ENCODE results near the gene LKAAEAR1.
A peak's percentile ranks its signal among the peaks of the same experiment; 100 is the strongest.
"Not testable (repeated sequence)": the region's sequence is repeated elsewhere in the genome, so short reads cannot be mapped to it uniquely, and the experiment has no call there.

Gene LKAAEAR1, protein sequence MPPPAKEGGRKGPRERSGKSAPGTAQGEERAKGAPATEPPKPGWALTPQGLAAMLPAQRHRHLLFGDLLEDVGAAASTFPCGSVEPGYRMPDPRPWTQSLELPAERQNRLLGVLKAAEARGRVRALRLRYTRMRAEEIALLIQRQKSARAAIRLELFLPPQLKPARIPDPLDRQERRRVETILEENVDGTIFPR

DNA sequence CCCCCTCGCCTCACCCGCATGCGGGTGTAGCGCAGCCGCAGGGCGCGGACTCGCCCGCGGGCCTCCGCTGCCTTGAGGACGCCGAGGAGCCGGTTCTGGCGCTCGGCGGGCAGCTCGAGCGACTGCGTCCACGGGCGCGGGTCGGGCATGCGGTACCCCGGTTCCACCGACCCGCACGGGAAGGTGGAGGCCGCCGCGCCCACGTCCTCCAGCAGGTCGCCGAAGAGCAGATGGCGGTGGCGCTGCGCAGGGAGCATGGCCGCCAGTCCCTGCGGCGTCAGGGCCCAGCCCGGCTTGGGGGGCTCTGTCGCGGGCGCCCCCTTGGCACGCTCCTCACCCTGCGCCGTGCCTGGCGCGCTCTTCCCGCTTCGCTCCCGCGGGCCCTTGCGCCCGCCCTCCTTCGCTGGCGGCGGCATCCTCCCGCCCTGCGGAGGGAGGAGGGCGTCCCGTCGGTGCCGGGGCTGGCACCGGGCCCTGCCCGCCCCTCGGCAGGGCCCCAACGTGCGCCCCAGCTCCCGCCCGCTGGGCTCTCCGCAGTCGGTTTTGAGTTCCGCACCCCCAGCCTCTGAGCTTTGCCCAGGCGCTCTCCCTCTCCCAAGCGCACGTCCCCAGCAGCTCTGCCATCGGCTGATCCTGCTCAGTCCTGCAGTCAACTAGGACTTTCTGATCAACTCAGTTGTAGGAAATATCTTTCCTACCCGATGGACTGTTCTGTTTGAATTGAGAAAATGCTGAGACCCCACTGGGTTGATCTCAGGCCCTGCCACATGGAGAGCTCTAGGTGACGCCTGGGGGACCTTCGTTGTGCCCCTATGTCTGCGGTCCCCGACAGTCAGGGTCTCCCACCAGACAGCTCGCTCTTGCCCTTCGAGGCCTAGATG, at the start of gene LKAAEAR1:
LKAAEAR1 (minus strand) TSS at position 595 of the 881 bp plus-strand sequence; CDS start at position 416, 179 bp downstream.
- no peak for DNase-seq

GRCh38 chr20:64131406-64131805, 47.2 kb upstream of the LKAAEAR1 start:
- DNase-seq, result no peak

- no peak for DNase-seq
These were observed 46.7 kb upstream of the LKAAEAR1 start for GRCh38 chr20:64130876-64131275.

DNA sequence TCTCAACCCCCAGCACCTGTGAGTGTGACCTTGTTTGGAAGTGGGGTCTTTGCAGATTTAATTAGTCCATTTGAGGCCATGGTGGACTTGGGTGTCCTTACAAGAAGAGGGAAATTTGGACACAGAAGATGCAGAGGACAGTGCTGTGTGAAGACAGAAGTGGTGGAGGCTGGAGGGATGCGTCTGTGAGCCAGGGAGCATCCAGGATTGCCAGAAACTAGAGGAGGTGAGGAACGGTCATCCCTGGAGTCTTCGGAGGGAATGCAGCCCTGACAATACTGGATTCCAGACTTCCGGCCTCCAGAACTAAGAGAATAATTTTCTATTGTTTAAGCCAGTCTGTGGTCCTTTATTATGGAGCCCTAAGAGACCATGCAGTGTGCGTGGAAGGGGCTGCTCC, 46.1 kb upstream of the LKAAEAR1 start:
- no peak for DNase-seq

DNA sequence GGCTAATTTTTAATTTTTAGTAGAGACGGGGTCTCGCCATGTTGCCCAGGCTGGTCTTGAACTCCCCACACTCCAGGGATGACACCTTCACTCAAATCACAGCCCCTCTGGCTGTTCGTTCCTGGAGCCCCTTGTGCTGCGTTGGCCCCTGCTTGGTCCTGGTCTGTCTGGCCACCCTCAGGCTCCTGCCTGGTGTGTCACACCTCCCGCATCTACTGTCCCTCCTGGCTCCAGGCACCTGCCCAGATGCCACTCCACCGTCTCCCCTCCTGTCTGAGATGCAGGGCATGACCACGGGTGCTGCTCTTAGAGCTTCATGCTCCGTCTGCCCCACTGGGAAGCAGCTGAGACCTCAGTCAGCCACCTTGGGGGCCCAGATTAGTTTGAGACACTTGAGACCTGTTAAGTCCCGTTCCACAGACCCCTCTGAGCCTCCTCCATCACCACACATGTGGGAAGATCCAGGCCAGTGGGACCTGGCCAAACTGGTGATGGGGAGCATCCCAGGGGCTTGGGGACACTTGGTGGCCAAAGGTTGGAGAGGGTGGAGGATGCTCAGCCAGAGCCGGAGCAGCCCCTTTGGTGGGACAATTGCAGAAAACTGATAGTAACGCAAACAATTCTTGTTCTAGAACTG, 45.1 kb upstream of the LKAAEAR1 start:
- DNase-seq, result no peak

DNA sequence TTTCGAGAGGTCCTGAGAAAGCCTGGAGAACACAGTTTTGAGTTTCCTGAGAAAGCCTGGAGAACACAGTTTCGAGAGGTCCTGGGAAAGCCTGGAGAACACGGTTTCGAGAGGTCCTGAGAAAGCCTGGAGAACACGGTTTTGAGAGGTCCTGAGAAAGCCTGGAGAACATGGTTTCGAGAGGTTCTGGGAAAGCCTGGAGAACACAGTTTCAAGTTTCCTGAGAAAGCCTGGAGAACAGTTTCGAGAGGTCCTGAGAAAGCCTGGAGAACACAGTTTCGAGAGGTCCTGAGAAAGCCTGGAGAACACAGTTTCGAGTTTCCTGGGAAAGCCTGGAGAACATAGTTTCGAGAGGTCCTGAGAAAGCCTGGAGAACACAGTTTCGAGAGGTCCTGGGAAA, 39.3 kb upstream of the LKAAEAR1 start:
- DNase-seq, result not testable (repeated sequence)

DNA sequence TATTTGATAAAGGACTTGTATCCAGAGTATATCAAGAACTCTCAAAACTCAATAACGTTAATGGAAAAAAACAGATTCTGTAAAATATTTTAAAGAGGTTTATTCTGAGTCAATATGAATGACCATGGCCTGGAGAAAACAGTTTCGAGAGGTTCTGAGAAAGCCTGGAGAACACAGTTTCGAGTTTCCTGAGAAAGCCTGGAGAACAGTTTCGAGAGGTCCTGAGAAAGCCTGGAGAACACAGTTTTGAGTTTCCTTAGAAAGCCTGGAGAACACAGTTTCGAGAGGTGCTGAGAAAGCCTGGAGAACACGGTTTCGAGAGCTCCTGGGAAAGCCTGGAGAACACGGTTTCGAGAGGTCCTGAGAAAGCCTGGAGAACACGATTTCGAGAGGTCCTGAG, 38.7 kb upstream of the LKAAEAR1 start:
- DNase-seq, result not testable (repeated sequence)

GRCh38 chr20:64121586-64121985, 37.4 kb upstream of the LKAAEAR1 start:
- DNase-seq, result no peak

DNA sequence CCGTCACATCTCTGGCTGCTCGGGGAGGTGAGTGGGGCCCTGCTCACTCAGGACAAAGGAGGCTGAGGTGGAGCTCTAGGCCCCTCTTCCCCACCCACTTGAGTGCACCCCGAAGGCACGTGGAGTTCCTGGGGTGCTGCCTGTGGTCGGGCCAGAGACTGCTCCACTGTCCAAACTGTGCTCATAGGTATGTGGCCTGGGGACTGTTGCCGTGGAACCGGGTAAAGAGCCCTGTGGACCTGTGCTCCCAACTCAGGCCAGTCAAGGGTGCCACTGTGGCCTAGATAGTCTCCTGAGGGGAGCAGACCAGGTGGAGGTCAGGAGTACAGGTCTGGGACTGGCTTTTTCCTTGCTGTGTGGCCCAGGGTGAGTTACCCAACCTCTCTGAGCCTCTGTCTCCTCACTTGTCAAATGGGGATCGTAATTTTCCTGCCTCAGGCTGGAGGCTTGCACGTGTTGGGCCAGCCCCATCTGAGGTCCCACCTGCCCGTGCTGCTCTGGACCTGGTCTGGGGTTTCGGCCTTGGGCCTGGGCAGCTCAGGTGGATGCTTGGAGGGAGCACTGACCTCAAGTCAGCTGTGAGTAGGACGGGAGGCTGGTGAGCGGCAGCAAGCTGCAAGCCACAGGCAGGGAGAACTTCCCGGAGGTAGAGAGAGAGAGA, 35.6 kb upstream of the LKAAEAR1 start:
- no peak for DNase-seq

- DNase-seq, result no peak
These were observed 35.1 kb upstream of the LKAAEAR1 start for GRCh38 chr20:64119301-64119680.

GRCh38 chr20:64117432-64117777, 33.2 kb upstream of the LKAAEAR1 start:
- not testable (repeated sequence) for DNase-seq

GRCh38 chr20:64116541-64117431, 32.6 kb upstream of the LKAAEAR1 start:
- no peak for DNase-seq

GRCh38 chr20:64116016-64116415, 31.8 kb upstream of the LKAAEAR1 start:
- no peak for DNase-seq

GRCh38 chr20:64115171-64115911, 31.1 kb upstream of the LKAAEAR1 start:
- DNase-seq, result no peak

DNA sequence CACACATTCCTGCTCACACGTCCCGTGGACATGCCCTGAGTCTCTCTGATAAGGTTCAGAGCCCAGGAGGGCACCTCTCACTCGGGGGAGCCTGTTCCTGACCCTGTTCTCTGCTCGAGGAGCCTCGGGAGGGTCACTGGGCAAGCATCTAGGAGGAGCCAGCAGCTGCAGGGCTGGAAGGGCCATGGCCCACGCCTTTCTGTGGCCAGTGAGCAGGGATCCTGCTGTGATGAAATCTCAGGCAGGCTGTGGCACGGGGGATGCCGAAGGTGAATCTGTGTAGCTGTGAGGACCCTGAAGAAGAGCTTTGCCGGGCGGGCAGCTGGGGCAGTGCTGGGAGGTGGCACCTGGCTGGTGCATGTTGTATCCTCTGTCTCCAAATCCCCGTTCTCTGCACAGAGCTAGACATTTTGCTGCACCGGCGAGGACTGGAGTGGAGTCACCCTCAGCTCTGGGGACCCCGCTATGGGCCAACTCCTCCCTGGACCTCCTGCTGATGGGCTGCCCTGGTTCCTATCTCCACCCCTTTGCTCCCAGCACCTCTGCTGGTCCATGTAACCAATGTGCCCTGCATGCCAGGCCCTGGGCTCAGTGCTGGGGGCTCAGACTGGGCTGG, 30.3 kb upstream of the LKAAEAR1 start:
- DNase-seq, result no peak

- DNase-seq, result no peak
These were observed 29.7 kb upstream of the LKAAEAR1 start for GRCh38 chr20:64113796-64114355.

DNA sequence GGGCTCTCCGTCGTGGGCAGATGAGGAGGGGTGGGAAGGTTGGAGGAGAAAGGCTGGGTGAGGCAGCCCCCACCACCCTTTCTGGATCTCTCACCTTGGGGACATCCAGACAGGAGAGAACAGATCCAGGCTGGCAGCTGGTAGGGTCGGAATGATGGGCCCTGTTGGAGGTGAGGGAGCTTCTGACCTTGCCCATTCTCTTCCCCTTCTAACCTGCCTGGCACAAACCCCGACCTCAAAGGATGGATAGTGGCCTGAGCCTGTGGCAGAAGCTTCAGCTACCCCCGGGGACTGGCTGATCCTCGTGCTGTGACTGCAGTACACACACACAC, 29.2 kb upstream of the LKAAEAR1 start:
- no peak for DNase-seq

- peak in 1 of 2 donors; percentile 3 for DNase-seq
These were observed 28.7 kb upstream of the LKAAEAR1 start for GRCh38 chr20:64112691-64113443.

- peak in 1 of 2 donors; percentile 9 for DNase-seq
These were observed 27.8 kb upstream of the LKAAEAR1 start for GRCh38 chr20:64111841-64112641.
